OCI-M2 (cell line): Measurements from ENCODE around the gene KCTD13.
"Not testable (repeated sequence)": the region's sequence is repeated elsewhere in the genome, so short reads cannot be mapped to it uniquely, and the experiment has no call there.

Source experiments
- DNase-seq: peaks from one replicate; lab custom pipeline; 2025; ENCODE audit not compliant: unreplicated experiment; lab: John Stamatoyannopoulos, UW

The KCTD13 gene

GRCh38 chr16:29925781-29926710 is at the start of gene KCTD13:
Gene KCTD13, minus strand, starts transcription at chr16:29926226. Its CDS starts 193 bp downstream, at chr16:29926033.
- peak; percentile 59 for DNase-seq

- DNase-seq, result no peak
Measured at GRCh38 chr16:29975134-29975538, 49.1 kb upstream of the KCTD13 start.

GRCh38 chr16:29974291-29975133 is 48.5 kb upstream of the KCTD13 start:
- peak; percentile 28 for DNase-seq

- DNase-seq, result peak; percentile 92
Measured at GRCh38 chr16:29973384-29974246, 47.6 kb upstream of the KCTD13 start, which contains the start of gene TAOK2. Gene TAOK2, plus strand, starts transcription at chr16:29973868. Its CDS starts 3,905 bp downstream, at chr16:29977773.

- no peak for DNase-seq
Measured at GRCh38 chr16:29972992-29973383, 47.0 kb upstream of the KCTD13 start.

- no peak for DNase-seq
Measured at GRCh38 chr16:29972500-29972899, 46.5 kb upstream of the KCTD13 start.

- DNase-seq, result no peak
Measured at GRCh38 chr16:29971304-29971703, 45.3 kb upstream of the KCTD13 start.

- DNase-seq, result no peak
Measured at GRCh38 chr16:29968205-29968604, 42.2 kb upstream of the KCTD13 start.

GRCh38 chr16:29963021-29963743 is 37.2 kb upstream of the KCTD13 start:
- no peak for DNase-seq

GRCh38 chr16:29962344-29962994 is 36.4 kb upstream of the KCTD13 start:
- DNase-seq, result no peak

- DNase-seq, result peak; percentile 78
Measured at GRCh38 chr16:29961479-29962343, 35.7 kb upstream of the KCTD13 start, which contains the start of gene TMEM219. Gene TMEM219, plus strand, starts transcription at chr16:29962079. Its CDS starts 1,065 bp downstream, at chr16:29963144.

GRCh38 chr16:29961127-29961478 is 35.1 kb upstream of the KCTD13 start:
- no peak for DNase-seq

- not testable (repeated sequence) for DNase-seq
Measured at GRCh38 chr16:29959821-29960220, 33.8 kb upstream of the KCTD13 start.

- no peak for DNase-seq
Measured at GRCh38 chr16:29959293-29959692, 33.3 kb upstream of the KCTD13 start.

- DNase-seq, result no peak
Measured at GRCh38 chr16:29958756-29959155, 32.7 kb upstream of the KCTD13 start.

GRCh38 chr16:29951625-29952365 is 25.8 kb upstream of the KCTD13 start:
- DNase-seq, result no peak

- no peak for DNase-seq
Measured at GRCh38 chr16:29950806-29951461, 24.9 kb upstream of the KCTD13 start.
